SIG-M5 (cell line): ENCODE data around the gene ROBO3.

Experiments used
- DNase-seq: peaks from one replicate; lab custom pipeline; 2025; lab: John Stamatoyannopoulos, UW

Gene ROBO3

GRCh38 chr11:124846070-124846673 is 19.1 kb upstream of the ROBO3 start:
- no peak for DNase-seq

GRCh38 chr11:124859171-124859570 is 6.1 kb upstream of the ROBO3 start:
- DNase-seq: no peak

- no peak for DNase-seq
Observed at GRCh38 chr11:124861670-124862069, 3.6 kb upstream of the ROBO3 start.

- DNase-seq: no peak
Observed at GRCh38 chr11:124863137-124863825, 2.0 kb upstream of the ROBO3 start.

- DNase-seq: no peak
Observed at GRCh38 chr11:124863826-124864165, 1.4 kb upstream of the ROBO3 start.

- DNase-seq: no peak
Observed at GRCh38 chr11:124864176-124864891, 898 bp upstream of the ROBO3 start.

GRCh38 chr11:124864892-124865180 is 396 bp upstream of the ROBO3 start:
- no peak for DNase-seq

- DNase-seq: no peak
Observed at GRCh38 chr11:124865902-124866851, 945 bp downstream of the ROBO3 start.

- no peak for DNase-seq
Observed at GRCh38 chr11:124867700-124868099, 2.5 kb downstream of the ROBO3 start.

GRCh38 chr11:124868331-124869274 is 3.4 kb downstream of the ROBO3 start:
- no peak for DNase-seq

GRCh38 chr11:124869331-124869730 is 4.1 kb downstream of the ROBO3 start:
- no peak for DNase-seq

GRCh38 chr11:124869856-124870387 is 4.7 kb downstream of the ROBO3 start:
- no peak for DNase-seq

- no peak for DNase-seq
Observed at GRCh38 chr11:124870430-124870829, 5.2 kb downstream of the ROBO3 start.

GRCh38 chr11:124872280-124872679 is 7.0 kb downstream of the ROBO3 start:
- no peak for DNase-seq

- no peak for DNase-seq
Observed at GRCh38 chr11:124872741-124873140, 7.5 kb downstream of the ROBO3 start.

- DNase-seq: no peak
Observed at GRCh38 chr11:124873951-124874350, 8.7 kb downstream of the ROBO3 start.

GRCh38 chr11:124874571-124875255 is 9.5 kb downstream of the ROBO3 start:
- no peak for DNase-seq

- DNase-seq: no peak
Observed at GRCh38 chr11:124875401-124875800, 10.2 kb downstream of the ROBO3 start.

GRCh38 chr11:124875943-124876817 is 10.9 kb downstream of the ROBO3 start:
- DNase-seq: peak; percentile 57
